H9 (cell line): Measurements from ENCODE around the gene DGKD. TPM values are rescaled to one million over a fixed set of nuclear protein-coding genes. Genes with fewer than 3 reads are reported as not detected.

ENCODE experiments used
- DNase-seq: peaks from one replicate; pipeline ENCODE4 v3.0.0-alpha.2; 2017
- H2AFZ ChIP-seq: one replicate; pipeline ENCODE4 v1.6.1; 2013; ENCODE audit warnings: mild to moderate bottlenecking, low read length, control low read depth, moderate library complexity
- H2AK5ac ChIP-seq: 2 replicates; pipeline ENCODE4 v1.6.1; 2013; ENCODE audit warnings: low read length, control low read depth, mixed read lengths; ENCODE audit not compliant: insufficient read length
- H2BK120ac ChIP-seq: one replicate; pipeline ENCODE4 v1.6.1; 2013; ENCODE audit warnings: low read depth, mild to moderate bottlenecking, low read length, control low read depth, inconsistent platforms; ENCODE audit not compliant: poor library complexity, severe bottlenecking
- H2BK12ac ChIP-seq: 2 replicates; pipeline ENCODE4 v1.6.1; 2013; ENCODE audit warnings: low read length, control low read depth, mixed read lengths, low read depth; ENCODE audit not compliant: insufficient read length
- H2BK15ac ChIP-seq: 2 replicates; pipeline ENCODE4 v1.6.1; 2013; ENCODE audit warnings: low read depth, low read length, control low read depth
- H2BK20ac ChIP-seq: one replicate; pipeline ENCODE4 v1.6.1; 2013; ENCODE audit warnings: low read depth, mild to moderate bottlenecking, low read length, control low read depth, inconsistent platforms; ENCODE audit not compliant: poor library complexity, severe bottlenecking
- H2BK5ac ChIP-seq: 2 replicates; pipeline ENCODE4 v1.6.1; 2013; ENCODE audit warnings: low read length, control low read depth, mixed read lengths; ENCODE audit not compliant: insufficient read length
- H3K14ac ChIP-seq: 2 replicates; pipeline ENCODE4 v1.6.1; 2013; ENCODE audit warnings: low read length, control low read depth; ENCODE audit not compliant: insufficient read depth
- H3K18ac ChIP-seq: 2 replicates; pipeline ENCODE4 v1.6.1; 2013; ENCODE audit warnings: low read depth, mild to moderate bottlenecking, mixed read lengths, low read length, control low read depth; ENCODE audit not compliant: insufficient read length
- H3K23ac ChIP-seq: 2 replicates; pipeline ENCODE4 v1.6.1; 2013; ENCODE audit warnings: low read length, control low read depth, mixed read lengths, low read depth; ENCODE audit not compliant: insufficient read length
- H3K23me2 ChIP-seq: 2 replicates; pipeline ENCODE4 v1.6.1; 2013; ENCODE audit warnings: low read depth, mild to moderate bottlenecking, mixed read lengths, low read length, control low read depth; ENCODE audit not compliant: insufficient read length, poor library complexity, severe bottlenecking
- H3K27ac ChIP-seq: 2 replicates; pipeline ENCODE4 v1.5.1; 2013; ENCODE audit warnings: low read length, control low read depth, mixed read lengths, low read depth; ENCODE audit not compliant: insufficient read length
- H3K27me3 ChIP-seq: 2 replicates; pipeline ENCODE4 v1.6.1; 2013; ENCODE audit warnings: low read length, control low read depth, inconsistent platforms; ENCODE audit not compliant: insufficient read depth
- H3K4ac ChIP-seq: 2 replicates; pipeline ENCODE4 v1.6.1; 2013; ENCODE audit warnings: low read depth, mild to moderate bottlenecking, control low read depth, inconsistent platforms, low read length, moderate library complexity
- H3K4me1 ChIP-seq: 2 replicates; pipeline ENCODE4 v1.6.1; 2013; ENCODE audit warnings: low read length, control low read depth, inconsistent platforms; ENCODE audit not compliant: insufficient read depth
- H3K4me2 ChIP-seq: 2 replicates; pipeline ENCODE4 v1.6.1; 2013; ENCODE audit warnings: low read length, control low read depth, mixed read lengths; ENCODE audit not compliant: insufficient read length, insufficient read depth
- H3K56ac ChIP-seq: 2 replicates; pipeline ENCODE4 v1.6.1; 2013; ENCODE audit warnings: low read depth, mild to moderate bottlenecking, mixed read lengths, low read length, control low read depth; ENCODE audit not compliant: insufficient read length
- H3K79me1 ChIP-seq: 2 replicates; pipeline ENCODE4 v1.6.1; 2013; ENCODE audit warnings: low read depth, mild to moderate bottlenecking, moderate library complexity, low read length, control low read depth, inconsistent platforms; ENCODE audit not compliant: insufficient read depth, poor library complexity, severe bottlenecking
- H3K79me2 ChIP-seq: 2 replicates; pipeline ENCODE4 v1.6.1; 2013; ENCODE audit warnings: low read length, control low read depth, inconsistent platforms; ENCODE audit not compliant: insufficient read depth
- H3K9ac ChIP-seq: 2 replicates; pipeline ENCODE4 v1.6.1; 2013; ENCODE audit warnings: low read length, control low read depth, mixed read lengths; ENCODE audit not compliant: insufficient read length; ENCODE audit errors: extremely low read depth
- H3K9me3 ChIP-seq: one replicate; pipeline ENCODE4 v1.6.1; 2013; ENCODE audit warnings: low read depth, low read length, inconsistent platforms; ENCODE audit not compliant: control insufficient read depth
- H3T11ph ChIP-seq: one replicate; pipeline ENCODE4 v1.6.1; 2013; ENCODE audit warnings: mild to moderate bottlenecking, low read length, control low read depth, inconsistent platforms
- H4K20me1 ChIP-seq: one replicate; pipeline ENCODE4 v1.6.1; 2013; ENCODE audit not compliant: control insufficient read depth, insufficient read length, insufficient read depth
- H4K5ac ChIP-seq: 2 replicates; pipeline ENCODE4 v1.6.1; 2013; ENCODE audit warnings: low read depth, mild to moderate bottlenecking, mixed read lengths, low read length, control low read depth; ENCODE audit not compliant: insufficient read length
- H4K8ac ChIP-seq: replicated peaks from 2 replicates; pipeline ENCODE4 v1.6.1; 2013; ENCODE audit warnings: low read length, control low read depth, mixed read lengths, low read depth; ENCODE audit not compliant: insufficient read length
- H4K91ac ChIP-seq: 2 replicates; pipeline ENCODE4 v1.6.1; 2013; ENCODE audit warnings: low read depth, mild to moderate bottlenecking, moderate library complexity, mixed read lengths, low read length, control low read depth; ENCODE audit not compliant: insufficient read length
- H3K27ac Mint-ChIP-seq, 3 experiments: 2 replicates in 2 of 3; 3 replicates in 1 of 3; pipeline ENCODE4 v1.8.0; 2020 to 2021; ENCODE audit warnings: mixed read lengths in 3 of 3, mild to moderate bottlenecking in 1 of 3, moderate library complexity in 1 of 3
- H3K27me3 Mint-ChIP-seq: 2 replicates; pipeline ENCODE4 v1.8.0; 2021; ENCODE audit warnings: low read depth, mild to moderate bottlenecking, moderate library complexity, mixed read lengths
- H3K36me3 Mint-ChIP-seq, 3 experiments: 2 replicates in 2 of 3; 3 replicates in 1 of 3; pipeline ENCODE4 v1.8.0; 2020 to 2021; ENCODE audit warnings: low read depth in 3 of 3, mixed read lengths in 3 of 3; ENCODE audit not compliant: insufficient read depth in 1 of 3
- H3K4me1 Mint-ChIP-seq, 2 experiments: 2 replicates each; pipeline ENCODE4 v1.8.0; 2020; ENCODE audit warnings: mixed read lengths in 2 of 2
- H3K4me3 Mint-ChIP-seq, 2 experiments: 2 replicates in 1 of 2; 3 replicates in 1 of 2; pipeline ENCODE4 v1.8.0; 2020 to 2021; ENCODE audit warnings: mild to moderate bottlenecking in 2 of 2, mixed read lengths in 2 of 2, moderate library complexity in 1 of 2
- H3K9me3 Mint-ChIP-seq, 2 experiments: 2 replicates in 1 of 2; 3 replicates in 1 of 2; pipeline ENCODE4 v1.8.0; 2020; ENCODE audit warnings: mild to moderate bottlenecking in 2 of 2, mixed read lengths in 2 of 2, moderate library complexity in 1 of 2
- WGBS: extraction: QIAGEN DNeasy Blood & Tissue Kit; methylation state at CpG from one replicate; pipeline ENCODE4 v1.1.7; 2013; ENCODE audit warnings: missing lambda C conversion rate, low lambda C conversion rate, mixed read lengths; ENCODE audit not compliant: insufficient read length; ENCODE audit errors: extremely low coverage; 5-methylcytosine and 5-hydroxymethylcytosine counted together
- total RNA-seq: library from RNA; stranded (reverse); gene quantifications from 2 replicates; pipeline ENCODE4 v1.2.1, GENCODE V29; 2021
- TF ChIP-seq, protein P1 (sequence below): fragments of 200-600 bp; sonication (generic); conservative IDR thresholded peaks from 3 replicates; pipeline ENCODE4 v1.8.0; 2021; ENCODE audit warnings: antibody characterized with exemption, mild to moderate bottlenecking

The DGKD gene
- total RNA-seq, 1 experiment from 2014 or later = 20.7 TPM

DNA sequence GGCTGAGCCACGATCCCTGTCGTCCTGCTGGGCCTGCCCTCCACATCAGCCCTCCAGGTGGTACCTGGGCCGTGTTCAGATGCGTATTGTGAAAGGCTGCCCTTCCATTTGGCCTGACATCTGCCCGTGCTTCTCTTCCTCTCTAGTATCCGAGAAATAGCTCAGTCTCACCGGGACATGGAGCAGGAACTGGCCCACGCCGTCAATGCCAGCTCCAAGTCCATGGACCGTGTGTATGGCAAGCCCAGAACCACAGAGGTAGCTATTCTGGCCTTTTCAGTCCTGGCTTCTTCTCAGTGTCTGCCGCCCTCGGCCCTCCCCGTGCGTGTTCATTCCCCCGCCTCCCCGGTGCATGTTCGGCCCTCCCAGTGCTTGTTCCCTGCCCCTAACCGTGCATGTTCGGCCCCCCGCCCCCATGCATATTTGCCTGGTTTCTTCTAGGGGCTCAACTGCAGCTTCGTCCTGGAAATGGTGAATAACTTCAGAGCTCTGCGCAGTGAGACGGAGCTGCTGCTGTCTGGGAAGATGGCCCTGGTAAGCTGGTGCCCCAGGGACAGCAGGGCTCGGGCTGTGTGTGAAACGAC, 108.0 kb downstream of the DGKD start:
- peak overlapping the region in 2 of 3 experiments; percentile 73 to 77; a peak in 2 of 7 replicates for H3K27ac Mint-ChIP-seq
- Histone ChIP-seq H3K23me2 (no peaks in the 10 kb centered on the region), H4K20me1 (no peaks in the 10 kb centered on the region), H3K14ac (no peak overlapping the region), H2BK12ac (no peak overlapping the region), H3K9me3 (no peaks in the 10 kb centered on the region), H4K91ac (no peak overlapping the region), H3K4me2 (no peak overlapping the region), H3K23ac (no peak overlapping the region), H3K27me3 (no peaks in the 10 kb centered on the region), H3K18ac (no peak overlapping the region), H4K5ac (no peak overlapping the region), H2BK15ac (no peak overlapping the region), H2BK5ac (no peak overlapping the region), H3T11ph (no peak overlapping the region), H3K9ac (no peak overlapping the region), H3K56ac (no peak overlapping the region), H2BK120ac (no peak overlapping the region), H3K79me2 (no peaks in the 10 kb centered on the region), H2BK20ac (no peak overlapping the region), H3K79me1 (no peaks in the 10 kb centered on the region), H3K4ac (no peak overlapping the region), H4K8ac (no peak overlapping the region), H3K4me1 (no peaks in the 10 kb centered on the region), H3K27ac (no peak overlapping the region), H2AK5ac (no peak overlapping the region), H2AFZ (no peak overlapping the region)
- H3K4me3 Mint-ChIP-seq = no peak overlapping the region
- H3K9me3 Mint-ChIP-seq = no peaks in the 10 kb centered on the region; a peak in 1 of 5 replicates
- no CpG with 5 or more reads among the region's 25 CpGs for WGBS
- no peaks in the 10 kb centered on the region; the same call in none of the 2 replicates for H3K27me3 Mint-ChIP-seq
- no peak for DNase-seq
- H3K36me3 Mint-ChIP-seq = peaks cover 19 to 47% (median 42%) of the 10 kb centered on the region in 3 experiments
- H3K4me1 Mint-ChIP-seq = no peaks in the 10 kb centered on the region
- TF ChIP-seq, protein P1, sequence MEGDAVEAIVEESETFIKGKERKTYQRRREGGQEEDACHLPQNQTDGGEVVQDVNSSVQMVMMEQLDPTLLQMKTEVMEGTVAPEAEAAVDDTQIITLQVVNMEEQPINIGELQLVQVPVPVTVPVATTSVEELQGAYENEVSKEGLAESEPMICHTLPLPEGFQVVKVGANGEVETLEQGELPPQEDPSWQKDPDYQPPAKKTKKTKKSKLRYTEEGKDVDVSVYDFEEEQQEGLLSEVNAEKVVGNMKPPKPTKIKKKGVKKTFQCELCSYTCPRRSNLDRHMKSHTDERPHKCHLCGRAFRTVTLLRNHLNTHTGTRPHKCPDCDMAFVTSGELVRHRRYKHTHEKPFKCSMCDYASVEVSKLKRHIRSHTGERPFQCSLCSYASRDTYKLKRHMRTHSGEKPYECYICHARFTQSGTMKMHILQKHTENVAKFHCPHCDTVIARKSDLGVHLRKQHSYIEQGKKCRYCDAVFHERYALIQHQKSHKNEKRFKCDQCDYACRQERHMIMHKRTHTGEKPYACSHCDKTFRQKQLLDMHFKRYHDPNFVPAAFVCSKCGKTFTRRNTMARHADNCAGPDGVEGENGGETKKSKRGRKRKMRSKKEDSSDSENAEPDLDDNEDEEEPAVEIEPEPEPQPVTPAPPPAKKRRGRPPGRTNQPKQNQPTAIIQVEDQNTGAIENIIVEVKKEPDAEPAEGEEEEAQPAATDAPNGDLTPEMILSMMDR = no peak
